ENCODE measurements around the gene KRT2. TPM values are rescaled to one million over a fixed set of nuclear protein-coding genes. Genes with fewer than 3 reads are reported as not detected.

The KRT2 gene
- not detected in 2 replicates for total RNA-seq (2014; rRNA removed; shearing (Covaris generic))

DNA sequence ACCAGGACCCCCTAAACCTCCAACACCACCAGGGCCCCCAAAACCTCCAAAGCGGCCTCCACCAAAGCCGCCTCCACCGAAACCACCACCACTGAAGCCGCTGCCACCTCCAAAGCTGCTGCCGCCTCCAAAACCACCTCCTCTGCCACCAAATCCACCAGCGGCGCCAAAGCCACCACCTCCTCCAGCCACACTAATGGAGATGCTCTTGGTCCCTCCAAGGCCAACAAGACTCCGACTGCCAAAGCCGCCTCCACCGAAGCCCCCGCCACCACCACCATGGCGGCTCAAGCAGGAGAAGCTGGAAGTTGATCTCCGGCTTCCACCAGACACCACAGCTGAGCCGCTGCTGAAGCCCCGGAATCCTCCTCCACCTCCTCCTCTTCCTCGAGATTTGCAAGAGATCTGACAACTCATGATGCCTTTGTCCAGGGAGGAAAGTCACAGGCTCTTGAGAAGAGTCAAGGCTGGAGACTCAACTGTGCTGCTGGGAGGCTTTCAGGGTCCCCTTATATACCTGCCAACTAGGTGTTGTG lies at the start of gene KRT2:
Gene KRT2, minus strand, starts transcription at position 486 of the 536 bp plus-strand sequence. Its CDS starts 69 bp downstream, at position 417.
- Histone ChIP-seq H3K36me3 (no peaks in the 10 kb centered on the region), H3K27me3 (peaks cover 9% of the 10 kb centered on the region; the same call in 1 of the 2 replicates), H3K4me1 (no peaks in the 10 kb centered on the region), H3K27ac (no peak within 1 kb of the TSS), H3K9me3 (replicated peaks) (no peaks in the 10 kb centered on the region), H3K4me3 (no peak within 1 kb of the TSS)
- DNase-seq = no peak

DNA sequence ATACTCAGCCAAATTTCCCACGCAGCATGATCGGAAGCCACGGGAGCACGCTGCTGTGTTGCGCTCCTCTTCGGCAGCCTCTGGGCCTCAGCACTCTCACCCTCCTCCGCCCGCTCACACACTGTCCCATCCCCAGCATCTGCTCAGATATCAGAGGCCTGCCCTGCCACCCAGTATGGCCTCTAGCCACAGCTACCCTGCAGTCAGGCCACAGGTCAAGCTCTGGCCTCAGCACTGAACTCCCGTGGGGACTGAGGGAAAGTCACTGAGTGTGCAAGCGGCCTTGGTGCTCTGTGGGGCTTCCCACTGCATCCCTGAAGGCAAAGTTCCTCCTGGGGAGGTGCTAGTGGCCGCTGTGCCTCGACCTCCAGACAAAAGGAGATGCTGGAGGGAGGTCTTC lies 49.3 kb upstream of the KRT2 start:
- DNase-seq = no peak
- H3K27me3 ChIP-seq = no peaks in the 10 kb centered on the region
- no peak overlapping the region for H3K4me3 ChIP-seq
- H3K4me1 ChIP-seq = no peaks in the 10 kb centered on the region
- no peaks in the 10 kb centered on the region for H3K36me3 ChIP-seq
- H3K27ac ChIP-seq = no peak overlapping the region
- H3K9me3 ChIP-seq (replicated peaks) = no peaks in the 10 kb centered on the region

DNA sequence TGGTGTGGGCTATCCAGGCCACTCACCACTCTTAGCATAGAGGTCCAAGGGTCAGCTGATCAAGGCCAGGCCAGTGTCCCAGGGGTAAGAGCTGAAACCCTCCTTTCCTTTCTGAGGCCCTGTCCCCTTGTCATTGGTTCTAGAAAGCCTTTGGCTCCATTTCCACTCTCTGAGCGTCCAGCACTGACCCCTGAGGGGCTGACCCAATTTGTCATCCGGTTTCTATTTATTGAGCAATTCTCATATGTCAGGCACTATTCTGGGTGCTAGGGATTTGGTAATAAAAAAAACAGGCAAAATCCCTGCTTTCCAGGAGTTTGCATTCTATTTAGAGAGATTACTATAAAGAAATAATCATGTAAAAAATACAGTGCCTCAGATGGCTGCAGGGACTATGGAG lies 47.9 kb upstream of the KRT2 start:
- no peak for DNase-seq
- no peaks in the 10 kb centered on the region for H3K36me3 ChIP-seq
- H3K27ac ChIP-seq = no peak overlapping the region
- H3K9me3 ChIP-seq (replicated peaks) = no peaks in the 10 kb centered on the region
- no peak overlapping the region for H3K4me3 ChIP-seq
- no peaks in the 10 kb centered on the region for H3K27me3 ChIP-seq
- no peaks in the 10 kb centered on the region for H3K4me1 ChIP-seq

DNA sequence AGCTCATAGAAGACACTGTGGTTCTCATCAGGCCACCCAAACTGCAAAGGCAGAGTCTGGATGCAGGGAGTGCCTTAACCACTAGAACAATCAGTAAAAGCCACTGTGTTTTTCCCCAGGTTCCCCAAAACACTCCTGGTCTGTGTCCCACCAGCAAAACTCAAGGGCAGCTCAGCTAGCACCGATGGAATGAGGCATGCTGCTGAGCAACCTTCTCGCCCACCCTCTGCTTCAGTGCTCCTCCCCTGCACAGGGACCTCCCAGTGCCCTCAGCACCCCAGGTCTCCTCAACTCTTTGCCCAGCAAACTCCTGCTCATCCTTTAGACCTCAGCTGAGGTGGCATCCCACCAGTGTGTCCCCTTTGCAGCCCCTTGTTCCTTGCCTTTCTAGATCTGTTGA lies 47.4 kb upstream of the KRT2 start:
- no peaks in the 10 kb centered on the region for H3K36me3 ChIP-seq
- DNase-seq = no peak
- no peak overlapping the region for H3K27ac ChIP-seq
- no peaks in the 10 kb centered on the region for H3K27me3 ChIP-seq
- H3K4me1 ChIP-seq = no peaks in the 10 kb centered on the region
- H3K9me3 ChIP-seq (replicated peaks) = no peaks in the 10 kb centered on the region
- H3K4me3 ChIP-seq = no peak overlapping the region

DNA sequence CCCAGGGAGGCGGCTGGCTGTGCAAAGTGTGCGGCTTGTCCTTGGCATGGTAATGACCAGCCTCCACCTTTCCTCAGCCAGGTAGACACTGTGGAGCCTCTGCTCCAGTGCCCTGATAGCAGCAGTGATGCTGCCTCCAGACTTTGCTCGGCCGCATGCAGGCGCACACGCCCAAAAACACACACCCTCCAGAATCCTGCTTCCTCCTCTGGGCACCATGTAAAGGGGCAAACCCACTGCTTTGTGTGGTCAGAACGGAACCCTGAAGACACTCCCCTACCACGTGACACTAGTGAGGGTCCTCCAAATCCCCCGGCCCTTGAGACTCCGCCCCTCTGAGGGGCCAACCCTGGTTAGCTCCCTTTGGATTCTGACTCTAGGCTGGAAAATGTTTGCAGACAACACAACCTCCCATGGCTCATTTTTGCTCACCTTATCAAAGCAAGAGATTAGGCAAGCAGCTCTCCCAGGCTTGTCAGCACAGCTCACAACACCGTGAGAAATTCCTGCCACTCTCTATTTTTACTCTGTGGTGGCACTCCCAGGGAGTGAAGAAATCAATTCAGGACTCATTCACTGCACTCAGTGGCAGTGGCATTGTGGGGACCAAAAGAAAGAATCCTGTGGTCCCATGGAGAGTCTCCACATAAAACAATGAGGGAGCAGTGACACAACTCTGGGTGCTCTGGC lies 46.8 kb upstream of the KRT2 start:
- no peaks in the 10 kb centered on the region for H3K4me1 ChIP-seq
- no peak for DNase-seq
- no peaks in the 10 kb centered on the region for H3K36me3 ChIP-seq
- H3K27me3 ChIP-seq = no peaks in the 10 kb centered on the region
- no peaks in the 10 kb centered on the region for H3K9me3 ChIP-seq (replicated peaks)
- H3K4me3 ChIP-seq = no peak overlapping the region
- no peak overlapping the region for H3K27ac ChIP-seq

DNA sequence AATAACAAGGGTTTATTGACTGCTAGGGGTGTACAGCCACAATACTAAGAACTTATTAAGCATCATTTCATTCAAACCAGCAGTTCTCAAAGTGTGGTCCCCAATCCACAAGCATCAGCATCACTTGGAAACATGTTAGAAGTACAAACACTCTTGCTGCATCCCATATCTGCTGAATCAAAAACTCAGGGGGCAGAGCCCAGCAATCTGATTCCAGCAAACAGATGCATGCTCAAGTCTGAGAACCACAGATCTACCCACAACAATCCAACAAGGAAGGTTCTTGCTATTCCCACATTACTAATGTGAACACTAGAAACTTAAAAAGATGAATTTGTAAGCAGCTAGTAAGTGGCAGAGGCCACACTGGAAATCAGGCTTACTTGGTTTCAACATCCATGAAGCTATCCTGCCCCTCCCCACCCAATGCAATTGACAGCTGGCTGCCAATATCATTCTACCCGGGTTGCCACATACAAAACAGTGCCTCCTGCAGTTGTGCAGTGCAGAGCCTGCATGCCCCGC lies 45.1 kb upstream of the KRT2 start:
- no peaks in the 10 kb centered on the region for H3K4me1 ChIP-seq
- no peak overlapping the region for H3K4me3 ChIP-seq
- H3K36me3 ChIP-seq = no peaks in the 10 kb centered on the region
- H3K27me3 ChIP-seq = no peaks in the 10 kb centered on the region
- no peak overlapping the region for H3K27ac ChIP-seq
- H3K9me3 ChIP-seq (replicated peaks) = no peaks in the 10 kb centered on the region
- DNase-seq = no peak

DNA sequence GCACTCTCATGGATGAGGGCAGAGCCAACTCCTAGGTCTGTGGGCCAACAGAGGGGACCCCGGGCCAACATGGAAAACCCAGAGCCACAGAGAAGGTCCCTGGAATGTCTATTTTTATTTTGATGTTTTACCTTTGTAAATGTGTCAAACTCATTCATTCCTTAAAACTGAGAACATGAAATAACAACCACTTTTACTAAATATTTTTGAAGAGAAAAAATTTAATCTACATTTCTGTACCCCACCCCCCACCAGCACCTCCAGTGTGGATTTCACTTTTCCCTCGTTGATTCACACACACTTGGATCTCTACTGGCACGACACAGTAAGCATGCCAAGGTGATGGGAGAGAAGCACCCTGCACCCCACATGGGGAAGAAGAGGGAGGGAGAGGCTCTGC lies 44.6 kb upstream of the KRT2 start:
- no peak overlapping the region for H3K27ac ChIP-seq
- no peaks in the 10 kb centered on the region for H3K27me3 ChIP-seq
- DNase-seq = no peak
- no peaks in the 10 kb centered on the region for H3K36me3 ChIP-seq
- no peaks in the 10 kb centered on the region for H3K9me3 ChIP-seq (replicated peaks)
- H3K4me1 ChIP-seq = no peaks in the 10 kb centered on the region
- H3K4me3 ChIP-seq = no peak overlapping the region

DNA sequence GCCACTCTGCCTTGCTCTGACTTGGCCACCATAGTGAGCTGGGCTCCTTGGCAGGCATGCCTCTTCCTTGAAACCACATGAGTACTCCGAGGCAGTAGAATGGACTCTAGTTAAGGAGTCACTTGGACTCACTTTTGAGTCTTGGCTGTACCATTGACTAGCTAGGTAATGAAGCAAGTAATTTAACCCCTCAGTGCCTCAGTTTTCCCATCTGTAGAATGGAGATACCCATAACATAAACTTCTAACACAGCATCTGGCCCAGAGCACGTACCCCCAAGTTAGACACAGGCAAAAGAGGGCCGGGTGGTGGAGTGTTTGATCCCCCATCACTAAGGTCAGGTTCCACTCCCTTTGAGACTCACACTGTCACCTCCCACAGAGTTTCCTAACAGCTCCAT lies 43.0 kb upstream of the KRT2 start:
- DNase-seq = no peak
- no peaks in the 10 kb centered on the region for H3K4me1 ChIP-seq
- H3K27me3 ChIP-seq = no peaks in the 10 kb centered on the region
- no peaks in the 10 kb centered on the region for H3K36me3 ChIP-seq
- no peaks in the 10 kb centered on the region for H3K9me3 ChIP-seq (replicated peaks)
- no peak overlapping the region for H3K4me3 ChIP-seq
- no peak overlapping the region for H3K27ac ChIP-seq

DNA sequence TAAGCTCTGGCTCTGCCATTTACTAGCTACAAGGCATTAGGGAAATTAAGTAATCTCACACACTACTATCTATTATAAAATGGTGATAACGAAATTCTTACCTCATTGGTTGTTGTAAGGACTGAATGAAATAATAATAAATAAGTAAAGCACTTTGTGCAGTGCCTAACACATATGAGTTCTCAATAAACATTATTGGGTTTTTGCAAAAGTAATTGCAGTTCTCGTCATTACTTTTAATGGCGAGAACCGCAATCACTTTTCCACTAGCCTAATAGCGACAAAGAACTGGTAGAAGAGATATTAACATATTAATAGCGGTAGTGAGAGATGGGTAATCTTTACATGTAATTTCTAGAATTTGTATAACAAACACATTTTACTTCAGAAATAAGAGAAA lies 42.1 kb upstream of the KRT2 start:
- no peaks in the 10 kb centered on the region for H3K27me3 ChIP-seq
- DNase-seq = no peak
- no peaks in the 10 kb centered on the region for H3K9me3 ChIP-seq (replicated peaks)
- no peak overlapping the region for H3K4me3 ChIP-seq
- H3K36me3 ChIP-seq = no peaks in the 10 kb centered on the region
- no peak overlapping the region for H3K27ac ChIP-seq
- no peaks in the 10 kb centered on the region for H3K4me1 ChIP-seq

DNA sequence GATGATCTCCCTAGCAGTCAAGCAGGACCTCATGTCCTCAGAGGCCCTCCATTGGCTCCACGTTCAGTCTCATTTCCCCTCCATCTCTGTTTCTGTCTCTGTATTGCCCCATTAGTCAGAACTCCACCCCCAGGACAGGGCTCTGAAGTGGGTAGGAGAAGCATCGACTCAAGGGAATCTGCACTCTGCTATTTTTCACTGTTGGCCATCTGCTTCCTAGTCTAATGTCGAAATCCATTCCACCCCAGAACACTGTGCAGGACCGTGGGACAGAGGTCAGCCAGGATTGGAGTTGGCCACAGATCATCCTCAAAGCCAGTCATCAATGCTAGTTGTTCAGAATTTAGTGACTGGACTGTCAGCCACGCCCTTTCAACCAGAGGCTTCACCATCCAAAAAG lies 41.2 kb upstream of the KRT2 start:
- H3K27ac ChIP-seq = no peak overlapping the region
- no peaks in the 10 kb centered on the region for H3K9me3 ChIP-seq (replicated peaks)
- no peaks in the 10 kb centered on the region for H3K4me1 ChIP-seq
- H3K36me3 ChIP-seq = no peaks in the 10 kb centered on the region
- no peak for DNase-seq
- no peaks in the 10 kb centered on the region for H3K27me3 ChIP-seq
- no peak overlapping the region for H3K4me3 ChIP-seq

DNA sequence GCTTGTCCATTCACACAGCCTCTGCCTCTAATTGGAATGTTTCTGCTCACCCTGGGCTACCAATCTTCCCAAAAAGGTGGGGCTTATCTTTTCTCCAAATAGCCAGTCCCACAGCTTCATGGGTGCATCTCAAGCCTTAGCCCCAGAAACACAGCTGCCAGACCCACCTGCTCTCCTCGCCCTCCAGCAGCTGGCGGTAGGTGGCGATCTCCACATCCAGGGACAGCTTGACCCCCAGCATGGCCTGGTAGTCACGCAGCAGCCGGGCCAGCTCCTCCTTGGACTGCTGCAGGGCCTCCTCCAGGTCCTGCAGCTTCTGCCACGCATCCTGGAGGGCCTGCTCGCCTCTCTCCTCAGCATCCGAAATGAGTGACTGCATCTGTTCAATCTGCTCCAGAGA lies 40.2 kb upstream of the KRT2 start:
- DNase-seq = peak in 1 of 2 experiments; percentile 5
- Histone ChIP-seq H3K9me3 (replicated peaks) (no peaks in the 10 kb centered on the region), H3K27me3 (no peaks in the 10 kb centered on the region), H3K27ac (no peak overlapping the region), H3K36me3 (no peaks in the 10 kb centered on the region), H3K4me3 (no peak overlapping the region), H3K4me1 (no peaks in the 10 kb centered on the region)

DNA sequence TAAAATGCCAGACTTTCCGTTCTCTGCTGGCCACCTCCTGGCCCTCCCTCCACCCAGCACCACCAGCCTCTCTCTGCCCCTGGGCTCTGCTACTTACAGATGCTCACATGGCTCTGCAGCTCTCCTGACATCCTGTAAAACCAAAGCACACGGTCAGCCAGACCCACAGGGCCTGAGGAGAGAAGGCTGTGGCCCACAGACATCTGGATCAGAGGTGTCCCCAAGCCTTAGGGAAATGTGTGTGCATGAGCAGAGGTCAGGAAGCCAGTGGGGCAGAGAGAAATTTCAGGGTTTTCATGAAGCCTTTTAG lies 39.8 kb upstream of the KRT2 start:
- Histone ChIP-seq H3K27me3 (no peaks in the 10 kb centered on the region), H3K4me1 (no peaks in the 10 kb centered on the region), H3K4me3 (no peak overlapping the region), H3K9me3 (replicated peaks) (no peaks in the 10 kb centered on the region), H3K36me3 (no peaks in the 10 kb centered on the region), H3K27ac (no peak overlapping the region)
- no peak for DNase-seq

DNA sequence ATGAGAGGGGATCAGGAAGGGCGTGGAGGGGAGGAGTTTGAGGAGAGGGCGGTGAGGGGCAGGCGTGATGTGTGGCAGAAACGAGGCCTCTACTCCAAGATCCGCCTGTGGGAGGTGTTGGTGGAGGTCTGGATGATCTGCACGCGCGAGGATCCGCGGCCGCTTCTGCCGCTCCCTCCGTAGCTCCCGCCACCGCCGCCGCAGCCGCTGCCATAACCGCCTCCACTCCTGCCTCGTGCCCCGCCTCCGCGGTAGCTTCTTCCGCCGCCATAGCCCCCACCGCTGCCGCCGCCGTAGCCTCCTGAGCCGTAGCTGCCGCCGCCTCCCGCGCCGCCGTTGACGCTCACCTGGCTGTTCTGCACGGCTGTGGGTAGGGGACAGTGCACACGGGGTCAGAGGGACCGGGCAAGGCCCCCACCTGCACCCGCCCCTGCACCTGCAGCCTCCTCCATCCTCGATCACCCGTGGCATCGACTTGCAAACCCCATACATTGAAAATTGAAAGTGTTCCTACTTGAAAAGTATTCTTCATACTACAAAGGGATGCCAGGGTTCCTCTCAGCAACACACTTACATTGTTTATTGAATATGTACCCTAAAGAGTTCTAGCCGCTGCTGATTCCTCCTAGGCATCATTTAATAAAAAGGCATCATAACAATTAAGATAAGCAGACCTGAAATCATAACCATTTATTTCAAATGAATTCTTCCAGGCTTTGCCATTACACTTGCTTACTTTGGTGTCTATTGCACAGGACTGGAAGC lies 39.2 kb upstream of the KRT2 start:
- Histone ChIP-seq H3K36me3 (no peaks in the 10 kb centered on the region), H3K27ac (no peak overlapping the region), H3K27me3 (0 out of 2 replicates have a peak, but pooled peaks cover 3% of the 10 kb centered on the region), H3K4me3 (no peak overlapping the region), H3K9me3 (replicated peaks) (no peaks in the 10 kb centered on the region), H3K4me1 (no peaks in the 10 kb centered on the region)
- DNase-seq = no peak

DNA sequence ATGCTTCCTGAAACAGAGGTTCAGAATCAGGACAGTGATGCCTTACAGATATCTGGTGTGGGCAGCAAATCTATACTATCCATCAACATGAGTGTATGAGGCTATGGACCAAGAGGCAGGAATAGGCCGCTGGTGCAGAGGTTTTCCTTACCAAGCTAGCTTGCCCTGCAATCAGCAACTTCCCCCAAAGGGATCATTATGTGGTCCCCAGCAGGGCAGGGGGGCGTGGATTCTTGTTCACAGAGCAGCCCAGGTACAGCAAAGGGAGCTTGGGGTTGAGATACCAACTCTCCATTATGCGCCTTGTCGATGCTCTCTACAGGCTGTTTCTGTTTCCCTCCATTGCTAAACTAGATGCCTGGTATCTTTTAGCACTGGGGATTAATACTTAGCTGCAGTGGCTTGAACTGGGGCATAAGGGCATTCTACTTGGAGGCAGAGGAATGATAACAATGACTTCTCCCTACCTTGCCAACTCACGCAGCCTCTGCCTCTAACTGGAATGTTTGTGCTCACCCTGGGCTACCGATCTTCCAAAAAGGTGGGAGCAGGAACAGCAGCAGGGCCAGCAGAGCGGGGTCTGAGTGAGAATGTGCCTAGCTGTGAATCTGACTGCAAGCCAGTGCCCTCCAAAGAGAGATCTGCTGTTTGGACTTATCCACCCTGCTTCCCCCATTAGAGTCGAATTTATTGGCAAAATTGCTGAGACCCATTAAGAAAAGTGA lies 38.5 kb upstream of the KRT2 start:
- Histone ChIP-seq H3K36me3 (no peaks in the 10 kb centered on the region), H3K9me3 (replicated peaks) (no peaks in the 10 kb centered on the region), H3K4me3 (no peak overlapping the region), H3K4me1 (no peaks in the 10 kb centered on the region), H3K27ac (no peak overlapping the region), H3K27me3 (0 out of 2 replicates have a peak, but pooled peaks cover 3% of the 10 kb centered on the region)
- DNase-seq = no peak

DNA sequence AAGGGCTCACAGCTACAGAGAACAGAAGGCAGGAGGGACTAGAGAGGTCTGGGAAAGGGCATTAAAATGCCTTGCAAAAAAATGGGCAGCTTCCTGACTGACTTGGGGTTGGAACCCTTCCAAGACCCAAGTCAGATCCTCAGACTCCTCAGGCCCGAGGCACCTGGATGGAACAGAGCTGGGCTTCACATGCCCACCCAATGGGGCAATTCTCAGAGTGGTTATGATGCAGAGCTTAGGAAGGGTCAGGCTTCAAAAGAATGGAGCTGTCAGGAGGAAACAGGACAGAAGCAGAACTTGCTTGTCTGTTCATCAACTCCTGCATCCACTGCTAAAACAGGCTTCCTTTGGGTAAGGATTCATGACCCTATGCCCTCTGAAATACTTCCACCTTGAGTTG lies 37.9 kb upstream of the KRT2 start:
- Histone ChIP-seq H3K4me1 (no peaks in the 10 kb centered on the region), H3K36me3 (no peaks in the 10 kb centered on the region), H3K27me3 (0 out of 2 replicates have a peak, but pooled peaks cover 3% of the 10 kb centered on the region), H3K9me3 (replicated peaks) (no peaks in the 10 kb centered on the region), H3K4me3 (no peak overlapping the region), H3K27ac (no peak overlapping the region)
- DNase-seq = no peak

Data from SJCRH30 (cell line).